NAMALWA (cell line): Measurements from ENCODE around the gene KCNE1.
A peak's percentile ranks its signal among the peaks of the same experiment; 100 is the strongest.

Experiments
- DNase-seq: peaks from one replicate; pipeline ENCODE4 v3.0.0-alpha.2; 2015; ENCODE audit warnings: low spot score

The KCNE1 gene

GRCh38 chr21:34535886-34536285, 23.9 kb upstream of the KCNE1 start:
- no peak for DNase-seq

GRCh38 chr21:34534522-34534921, 22.5 kb upstream of the KCNE1 start:
- no peak for DNase-seq

DNA sequence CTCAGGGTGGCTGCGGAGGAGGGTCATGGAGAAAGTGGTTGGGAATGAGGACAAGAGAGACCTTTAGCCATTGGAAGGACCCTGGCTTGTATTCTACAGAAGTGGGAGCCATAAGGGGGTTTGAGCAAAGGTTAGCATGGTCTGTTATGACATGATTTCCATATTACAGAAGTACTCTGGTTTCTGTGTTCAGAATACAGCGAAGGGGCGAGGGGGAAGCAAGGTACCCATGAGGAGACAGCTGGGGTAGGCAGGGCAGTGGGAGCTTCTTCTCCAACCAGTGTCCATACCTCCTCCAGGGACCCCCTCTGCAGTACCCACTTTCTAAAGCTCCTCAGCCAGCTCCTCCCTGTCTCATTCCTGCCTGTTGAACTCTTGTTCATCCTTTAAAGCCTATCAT, 21.9 kb upstream of the KCNE1 start:
- no peak for DNase-seq

DNA sequence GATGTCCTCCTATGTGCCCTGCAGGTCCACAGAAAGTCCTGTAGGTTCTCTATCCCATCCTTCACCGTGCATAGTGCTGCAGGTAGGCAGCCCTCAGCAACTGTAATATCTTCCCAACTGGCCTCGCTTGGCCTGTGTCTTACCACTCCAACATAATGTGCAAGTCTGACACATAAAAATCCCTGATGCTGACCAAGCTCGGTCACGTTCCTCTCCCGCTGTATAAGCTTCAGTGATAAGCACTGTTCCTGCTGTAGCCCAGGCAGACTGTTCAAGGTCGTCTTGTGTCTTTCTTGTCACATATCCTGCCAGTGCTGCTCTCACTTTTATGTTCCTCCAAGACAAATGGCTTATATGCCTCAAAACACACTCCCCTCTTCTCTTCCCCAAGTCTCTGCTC, 19.4 kb upstream of the KCNE1 start:
- no peak for DNase-seq

DNA sequence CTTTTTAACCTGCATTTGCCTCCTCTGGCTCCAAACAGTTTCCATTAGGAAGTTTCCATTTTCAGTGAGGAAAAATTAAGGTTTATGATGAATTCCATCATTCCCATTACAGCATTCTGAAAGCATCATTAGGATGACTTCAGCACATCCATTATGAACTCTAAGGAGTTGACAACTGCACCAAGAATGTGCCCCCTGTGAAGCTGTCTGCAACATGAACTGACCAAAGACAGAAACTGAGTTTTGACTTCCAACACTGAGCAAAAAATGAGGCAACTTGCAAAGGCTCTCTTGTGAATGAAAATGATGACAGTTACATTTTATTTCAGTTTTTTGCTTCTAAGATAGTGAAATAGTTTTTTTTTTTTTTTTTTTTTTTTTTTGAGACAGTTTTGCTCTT, 18.3 kb upstream of the KCNE1 start:
- DNase-seq: no peak

- DNase-seq: no peak
Observed at GRCh38 chr21:34528131-34528561, 16.1 kb upstream of the KCNE1 start.

DNA sequence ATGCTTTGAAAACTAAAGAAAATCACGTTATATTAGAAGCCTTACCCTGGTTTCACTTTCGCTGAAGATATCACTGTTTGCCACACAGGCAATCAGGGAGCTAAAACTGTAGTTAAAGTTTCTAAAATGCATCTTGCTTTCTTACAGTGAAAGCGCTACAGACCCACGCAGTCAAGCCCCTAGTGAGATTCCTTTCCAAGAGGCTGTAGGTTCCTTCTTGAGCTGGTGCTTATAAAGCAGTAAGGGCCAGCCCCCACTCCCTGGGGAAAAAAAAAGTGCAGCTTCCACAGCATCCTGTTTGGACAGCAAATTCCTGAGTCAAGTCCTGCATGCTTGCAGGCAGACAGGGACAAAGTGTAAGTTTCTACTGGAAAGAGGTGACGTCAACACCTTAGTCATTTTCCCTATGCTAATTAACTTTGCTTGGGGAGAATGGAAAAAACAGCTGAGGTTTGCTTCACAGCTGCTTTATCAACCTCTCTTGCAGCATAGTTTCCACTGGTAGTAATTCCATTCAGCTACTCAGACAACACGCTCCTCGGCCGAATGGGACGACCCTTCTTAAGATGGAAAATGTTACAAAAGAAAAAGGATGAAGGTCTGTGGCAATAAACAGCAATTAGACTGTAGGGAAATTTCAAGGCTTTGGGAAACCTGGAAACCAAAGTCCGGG, 14.7 kb upstream of the KCNE1 start:
- peak; percentile 13 for DNase-seq

DNA sequence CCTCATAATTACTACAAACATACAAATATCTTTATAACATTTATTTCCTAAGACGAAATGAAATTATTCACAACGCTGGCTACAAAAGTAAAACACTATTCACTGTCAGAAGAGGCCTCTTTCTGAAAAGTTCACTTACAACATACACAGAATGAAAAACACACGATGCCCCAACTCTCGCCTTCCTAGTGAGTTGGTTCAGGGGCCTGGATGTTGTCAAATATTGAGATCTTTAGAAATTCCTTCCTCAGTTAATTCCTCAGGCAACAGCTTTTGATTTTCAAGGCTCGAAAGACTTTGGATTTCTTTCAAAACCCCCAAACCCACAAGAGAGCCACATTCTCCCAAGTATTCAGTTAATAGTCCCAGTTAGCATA, 14.2 kb upstream of the KCNE1 start:
- no peak for DNase-seq

DNA sequence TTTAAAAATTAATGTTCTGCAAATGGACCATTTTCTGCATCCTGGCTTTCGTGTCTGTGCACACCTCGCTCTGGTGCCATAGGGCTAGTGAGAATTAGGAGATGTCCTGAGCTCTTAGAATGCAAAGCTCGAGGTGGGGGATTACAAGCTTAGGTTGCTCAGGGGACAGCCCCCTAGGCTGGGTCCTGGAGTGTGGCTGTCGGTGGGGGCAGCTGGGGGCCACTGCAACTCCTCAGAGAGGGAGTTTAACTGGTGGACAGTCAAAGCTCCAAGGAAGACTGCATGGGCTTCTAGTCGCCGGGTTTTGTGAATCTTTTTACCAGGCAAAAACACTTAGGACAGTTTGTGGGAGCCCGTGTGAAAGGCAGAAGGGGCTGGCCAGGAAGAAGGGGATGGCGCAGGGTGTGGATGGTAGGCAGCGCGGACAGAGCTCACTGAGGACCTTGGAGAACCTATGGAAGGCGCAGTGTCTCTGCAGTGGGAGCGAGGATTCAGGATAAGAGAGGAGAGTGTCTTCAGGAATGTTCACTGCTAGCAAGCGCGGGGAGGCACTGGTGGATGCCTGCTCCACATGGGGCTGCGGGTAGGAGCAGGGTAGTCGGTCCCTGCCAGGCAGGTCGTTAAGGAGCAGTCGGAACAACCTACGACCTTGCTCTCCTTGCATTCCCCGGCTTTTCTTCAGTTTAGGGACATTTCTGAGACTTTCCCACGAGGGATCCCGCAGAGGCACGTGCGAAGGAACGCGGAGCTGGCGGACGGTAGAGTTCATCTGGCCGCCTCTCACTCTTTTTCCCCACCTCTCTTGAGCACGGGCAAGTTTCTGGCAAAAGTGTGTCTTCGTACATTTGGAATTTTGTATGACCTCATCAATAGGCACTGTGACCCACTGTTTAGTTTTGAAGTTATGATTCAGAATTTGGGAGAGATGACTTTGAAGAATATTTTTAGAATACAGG, 12.9 kb upstream of the KCNE1 start:
- no peak for DNase-seq

DNA sequence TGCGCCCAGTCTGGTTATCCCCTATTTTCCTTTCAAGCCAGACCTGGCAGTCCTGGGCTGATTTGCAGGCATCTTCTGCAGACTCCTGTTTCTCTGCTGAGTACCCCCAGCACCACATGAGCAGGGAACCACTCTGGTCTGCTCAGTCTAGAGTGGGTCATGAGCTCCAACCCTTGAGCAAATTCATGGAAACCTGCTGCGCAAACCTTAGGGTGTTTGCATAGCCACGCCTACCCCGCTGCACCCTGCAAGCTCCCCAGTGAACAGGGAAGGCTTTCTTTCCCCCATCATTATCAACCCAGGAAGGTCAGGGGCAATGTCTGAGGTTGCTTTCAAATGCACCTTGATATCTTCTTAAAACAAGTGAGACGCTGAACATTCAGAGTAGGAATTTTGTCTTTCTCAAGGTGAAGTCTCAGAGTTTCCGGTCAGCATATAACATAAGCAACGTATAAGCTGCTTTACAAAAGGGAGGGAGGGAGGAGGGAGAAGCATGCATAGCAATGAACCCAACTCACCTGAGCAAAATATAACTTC, 11.1 kb upstream of the KCNE1 start:
- no peak for DNase-seq

DNA sequence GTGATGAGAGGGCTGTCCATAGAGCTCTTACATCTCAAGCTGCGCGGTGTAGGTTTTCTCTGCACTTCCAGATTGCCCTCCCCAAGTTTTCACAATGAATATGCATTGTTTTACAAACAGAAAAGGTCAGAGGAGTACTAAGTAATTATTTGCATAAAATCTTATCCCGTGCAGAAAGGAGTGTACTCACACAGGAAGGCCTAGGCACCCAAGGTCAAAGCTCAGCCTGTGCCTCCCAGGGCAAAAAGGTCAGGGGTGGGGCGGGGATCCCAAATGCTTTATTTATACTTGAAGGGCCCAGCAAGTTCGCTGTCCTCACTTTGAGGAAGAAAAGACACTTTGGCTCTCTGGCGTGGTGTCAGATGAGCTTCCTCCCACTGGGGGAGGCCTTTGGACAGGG, 10.3 kb upstream of the KCNE1 start:
- no peak for DNase-seq

GRCh38 chr21:34521561-34521960, 9.6 kb upstream of the KCNE1 start:
- no peak for DNase-seq

GRCh38 chr21:34520764-34521508, 8.9 kb upstream of the KCNE1 start:
- no peak for DNase-seq

- no peak for DNase-seq
Observed at GRCh38 chr21:34520281-34520680, 8.3 kb upstream of the KCNE1 start.

GRCh38 chr21:34519694-34520093, 7.7 kb upstream of the KCNE1 start:
- no peak for DNase-seq

- no peak for DNase-seq
Observed at GRCh38 chr21:34519016-34519415, 7.0 kb upstream of the KCNE1 start.

- DNase-seq: no peak
Observed at GRCh38 chr21:34518301-34518700, 6.3 kb upstream of the KCNE1 start.

GRCh38 chr21:34517491-34518245, 5.7 kb upstream of the KCNE1 start:
- DNase-seq: peak; percentile 21

- no peak for DNase-seq
Observed at GRCh38 chr21:34517039-34517438, 5.0 kb upstream of the KCNE1 start.

GRCh38 chr21:34514576-34515115, 2.6 kb upstream of the KCNE1 start:
- no peak for DNase-seq

DNA sequence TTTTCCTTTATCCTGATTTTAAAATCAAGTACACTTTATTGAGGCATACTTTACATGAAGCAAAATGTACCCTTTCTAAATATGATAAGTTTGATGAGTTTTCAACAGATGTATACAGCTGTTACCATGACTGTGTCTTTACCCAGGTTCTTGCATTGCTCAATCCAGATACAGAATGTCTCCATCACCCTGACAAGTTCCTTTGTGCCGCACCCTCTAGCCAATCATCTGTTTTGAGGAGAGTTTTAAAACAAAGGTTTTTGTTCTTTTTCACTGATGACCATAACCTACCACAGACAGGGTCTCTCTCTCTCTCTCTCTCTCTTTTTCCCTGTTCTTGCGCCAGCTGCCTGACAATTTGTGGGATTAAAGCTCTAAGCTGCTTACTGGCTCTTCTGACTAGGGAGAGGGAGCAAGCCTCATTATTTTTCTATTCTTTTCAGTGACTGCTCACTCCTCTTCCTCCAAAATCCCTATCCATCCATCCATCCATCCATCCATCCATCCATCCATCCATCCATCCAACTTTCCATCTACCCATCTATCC, 1.2 kb upstream of the KCNE1 start:
- DNase-seq: no peak
